HEK293 (cell line): ENCODE data around the gene SYT6.

Source experiments
- CTCF ChIP-seq: fragments of 450-650 bp; formaldehyde crosslinking; IDR thresholded peaks from 2 replicates; pipeline ENCODE4 v1.5.1; 2016; ENCODE audit warnings: missing biosample characterization, missing genetic modification characterization
- ZNF23 ChIP-seq: fragments of 450-650 bp; formaldehyde crosslinking; IDR thresholded peaks from 2 replicates; pipeline ENCODE4 v1.5.1; 2016; ENCODE audit warnings: missing biosample characterization, missing genetic modification characterization, borderline replicate concordance

DNA sequence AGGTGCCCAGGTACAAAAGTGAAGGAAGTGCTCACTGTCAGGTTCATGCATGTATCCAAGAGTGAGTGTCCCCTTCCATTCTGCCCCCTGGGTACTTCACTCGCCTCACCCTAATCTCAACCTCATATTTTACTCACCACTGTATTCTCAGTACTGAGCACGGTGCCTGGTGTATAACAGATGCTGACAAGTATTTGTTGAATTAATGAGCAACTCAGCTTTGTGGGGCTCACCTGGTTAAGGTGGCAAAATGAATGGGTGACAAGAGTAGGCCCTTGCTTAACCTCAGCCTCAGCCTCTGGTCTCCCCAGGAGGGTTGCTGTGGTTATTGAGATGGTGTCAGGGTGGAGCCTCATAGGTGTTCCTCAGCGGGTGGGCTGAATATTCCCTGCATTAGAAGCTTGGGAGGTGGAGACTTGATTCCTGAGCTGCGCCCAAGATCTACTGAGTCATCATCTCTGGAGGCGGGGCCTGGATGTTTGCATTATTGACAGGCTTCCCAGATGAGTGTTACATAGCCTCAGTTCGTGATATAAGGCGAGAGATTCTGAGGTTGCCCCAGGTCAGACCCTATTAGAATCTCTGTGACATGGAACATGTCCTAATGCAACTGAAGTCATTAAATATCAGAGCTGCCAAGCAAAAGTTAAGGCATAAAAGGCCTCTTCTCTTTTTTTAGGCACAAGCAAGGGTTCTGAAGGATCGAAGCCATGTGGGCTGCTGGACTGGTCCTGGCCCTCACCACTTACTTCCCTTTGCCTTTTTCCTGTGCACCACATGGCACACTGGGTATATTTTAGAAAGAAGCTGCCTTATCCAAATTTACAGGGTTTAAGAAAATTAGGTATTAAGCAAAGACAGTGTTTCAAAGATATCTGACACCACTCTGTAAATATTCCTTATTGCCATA is 39.2 kb downstream of the SYT6 start:
- TF ChIP-seq ZNF23 (no peak), CTCF (tag by site-specific recombination) (no peak)
